ENCODE results near the gene RBMS3. TPM values are rescaled to one million over a fixed set of nuclear protein-coding genes. Genes with fewer than 3 reads are reported as not detected.

RBMS3 gene
- total and polyA plus RNA-seq, 2 of the 13 experiments (the other 11 are each of a cell fraction or from before 2014, with no cell fraction given), result not detected

DNA sequence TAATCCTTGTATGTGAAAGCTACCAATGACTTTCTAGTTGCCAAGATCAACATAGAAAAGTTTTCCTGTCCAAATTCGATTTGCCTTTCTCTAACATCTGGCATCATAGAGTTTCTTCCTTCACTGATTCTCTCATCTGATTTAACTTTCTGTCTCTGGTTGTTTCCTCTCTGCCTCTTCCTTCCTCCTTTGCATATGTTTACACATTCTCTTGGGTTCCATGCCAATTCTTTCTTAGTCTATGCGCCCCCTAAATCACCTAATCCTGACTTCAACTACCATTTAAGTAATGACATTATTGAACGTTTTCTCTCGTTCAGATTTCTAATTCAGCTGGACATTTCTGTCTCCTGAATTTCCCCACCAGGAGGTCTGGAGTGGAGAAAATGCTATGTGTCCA lies 763.6 kb downstream of the RBMS3 start:
- TF ChIP-seq TOPORS (CRISPR knock-in tag; IDR thresholded peaks at IDR 0.05) (no peak), ZNF549 (CRISPR knock-in tag; IDR thresholded peaks at IDR 0.05) (no peak), TSC22D2 (CRISPR knock-in tag; IDR thresholded peaks at IDR 0.05; ENCODE audit: borderline replicate concordance) (no peak), EZH2 (conservative IDR thresholded peaks at IDR 0.05; ENCODE audit: low read depth, low read length) (no peak), THYN1 (CRISPR knock-in tag; IDR thresholded peaks at IDR 0.05; ENCODE audit: borderline replicate concordance, low read depth) (no peak), MZF1 (CRISPR knock-in tag; IDR thresholded peaks at IDR 0.05; ENCODE audit: borderline replicate concordance) (no peak), KDM1A (CRISPR knock-in tag; IDR thresholded peaks at IDR 0.05) (no peak), ZNF296 (CRISPR knock-in tag; conservative IDR thresholded peaks at IDR 0.05) (no peak)
- TF ChIP-seq, protein P1, sequence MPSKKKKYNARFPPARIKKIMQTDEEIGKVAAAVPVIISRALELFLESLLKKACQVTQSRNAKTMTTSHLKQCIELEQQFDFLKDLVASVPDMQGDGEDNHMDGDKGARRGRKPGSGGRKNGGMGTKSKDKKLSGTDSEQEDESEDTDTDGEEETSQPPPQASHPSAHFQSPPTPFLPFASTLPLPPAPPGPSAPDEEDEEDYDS (CRISPR knock-in tag; IDR thresholded peaks at IDR 0.05), result no peak
- TF ChIP-seq, protein P2, sequence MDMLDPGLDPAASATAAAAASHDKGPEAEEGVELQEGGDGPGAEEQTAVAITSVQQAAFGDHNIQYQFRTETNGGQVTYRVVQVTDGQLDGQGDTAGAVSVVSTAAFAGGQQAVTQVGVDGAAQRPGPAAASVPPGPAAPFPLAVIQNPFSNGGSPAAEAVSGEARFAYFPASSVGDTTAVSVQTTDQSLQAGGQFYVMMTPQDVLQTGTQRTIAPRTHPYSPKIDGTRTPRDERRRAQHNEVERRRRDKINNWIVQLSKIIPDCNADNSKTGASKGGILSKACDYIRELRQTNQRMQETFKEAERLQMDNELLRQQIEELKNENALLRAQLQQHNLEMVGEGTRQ (IDR thresholded peaks at IDR 0.05; ENCODE audit: low read depth, low read length), result no peak
- TF ChIP-seq, protein P2 (CRISPR knock-in tag; IDR thresholded peaks at IDR 0.05; ENCODE audit: borderline replicate concordance), result no peak
- TF ChIP-seq, protein P3, sequence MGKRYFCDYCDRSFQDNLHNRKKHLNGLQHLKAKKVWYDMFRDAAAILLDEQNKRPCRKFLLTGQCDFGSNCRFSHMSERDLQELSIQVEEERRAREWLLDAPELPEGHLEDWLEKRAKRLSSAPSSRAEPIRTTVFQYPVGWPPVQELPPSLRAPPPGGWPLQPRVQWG (CRISPR knock-in tag; IDR thresholded peaks at IDR 0.05; ENCODE audit: borderline replicate concordance, low read depth), result no peak
- Histone ChIP-seq H3K9ac (ENCODE audit: insufficient read depth, low read depth, low read length) (no peak overlapping the region), H3K4me1 (ENCODE audit: insufficient read depth, low read length) (no peaks in the 10 kb centered on the region; the same call in 1 of the 2 replicates), H3K9me3 (ENCODE audit: low read length) (no peaks in the 10 kb centered on the region), H3K4me3 (replicated peaks in 1 of 3; ENCODE audit: insufficient read depth in 1 of 3, low read depth in 2 of 3, low read length in 3 of 3) (no peak overlapping the region), H3K27ac (ENCODE audit: extremely low read length, insufficient read depth, low read length) (no peak overlapping the region), H3K27me3 (ENCODE audit: control insufficient read depth in 1 of 2, insufficient read depth in 2 of 2, low read length in 2 of 2) (no peaks in the 10 kb centered on the region), H3K79me2 (ENCODE audit: insufficient read depth, low read length) (no peaks in the 10 kb centered on the region), H2AFZ (ENCODE audit: low read length) (no peak overlapping the region), H3K4me2 (ENCODE audit: low read depth, low read length) (no peak overlapping the region), H3K36me3 (replicated peaks in 1 of 2; ENCODE audit: control insufficient read depth in 1 of 2, insufficient read depth in 2 of 2, low read length in 2 of 2) (no peaks in the 10 kb centered on the region), H4K20me1 (ENCODE audit: insufficient read depth, low read length) (no peaks in the 10 kb centered on the region)
- ChIA-PET POLR2A (no interaction called here), CTCF (ENCODE audit: low intra/inter-chr PET ratio, low total read pairs) (no interaction called here)
- intact Hi-C loops (cut with micrococcal nuclease; ENCODE audit: unreplicated experiment), result loop anchor here (5.0 kb wide), 1 partner anchor 613 kb away; no protein-coding TSS in a partner anchor
- WGBS (ENCODE audit: low lambda C conversion rate), result 41% methylated on average over 4 of the region's 4 CpGs
- in situ Hi-C loops (cut with HindIII; ENCODE audit: extremely low pct_ligation_motif_present, low pct_unique_long_range_greater_than_20kb), result loop anchor here (10.0 kb wide), 1 partner anchor 150 kb away; no protein-coding TSS in a partner anchor
- no TSS peak for BruUV-seq (replicated peaks)
- no peak for FAIRE-seq
- DNase-seq (ENCODE audit: low spot score), result no peak
- no peak for ATAC-seq
